Measurements from ENCODE around the gene SF3A1. TPM values are rescaled to one million over a fixed set of nuclear protein-coding genes. Genes with fewer than 3 reads are reported as not detected.

SF3A1 gene
- total and polyA plus RNA-seq, 2 donors (not counting 3 experiments of a cell fraction or from before 2014, with no cell fraction given): 60.2 to 187 TPM

- no peaks in the 10 kb centered on the region for H3K9me3 ChIP-seq (replicated peaks; ENCODE audit: control insufficient read depth, insufficient read depth, low read length)
- no peak for DNase-seq (ENCODE audit: low read depth, low spot score)
- no peak overlapping the region for H3K9ac ChIP-seq (replicated peaks; ENCODE audit: extremely low read depth, insufficient read depth, low read length)
- BruUV-seq (replicated peaks): no TSS peak
- H3K36me3 ChIP-seq (ENCODE audit: control insufficient read depth in 2 of 2, extremely low read depth in 1 of 2, insufficient read depth in 2 of 2, low read length in 2 of 2): peaks cover 0 to 29% of the 10 kb centered on the region in 2 experiments
- intact Hi-C loops (cut with micrococcal nuclease) (no loop called here), dilution Hi-C loops (cut with MboI; ENCODE audit: extremely low pct_ligation_motif_present, low sequenced_read_pairs) (no loop called here)
- no peak overlapping the region for H3K4me3 ChIP-seq (replicated peaks in 1 of 3; ENCODE audit: insufficient read depth in 1 of 3, low read depth in 1 of 3, low read length in 3 of 3)
- H3K27me3 ChIP-seq (ENCODE audit: control insufficient read depth in 2 of 2, insufficient read depth in 2 of 2, low read length in 2 of 2): no peaks in the 10 kb centered on the region
- POLR2A ChIA-PET: no interaction called here
- H3K4me2 ChIP-seq (ENCODE audit: insufficient read depth, low read length): no peak overlapping the region
- H3K4me1 ChIP-seq (ENCODE audit: control insufficient read depth, extremely low read depth, insufficient read depth, low read length): peaks cover 3% of the 10 kb centered on the region
- CTCF ChIA-PET: interaction anchor here (0.6 to 1.4 kb wide), 3 partner anchors 8 to 93 kb away, joined by 3 to 4 read pairs (median 3); no protein-coding TSS in a partner anchor
- no peak overlapping the region for H3K27ac ChIP-seq (ENCODE audit: insufficient read depth, low read depth, low read length)
- no peak overlapping the region for H2AFZ ChIP-seq (ENCODE audit: low read depth, low read length)
- no peaks in the 10 kb centered on the region for H4K20me1 ChIP-seq (replicated peaks; ENCODE audit: control insufficient read depth, extremely low read depth, insufficient read depth, low read length)
- H3K9me1 ChIP-seq (replicated peaks; ENCODE audit: control insufficient read depth, extremely low read depth, insufficient read depth, low read length): no peaks in the 10 kb centered on the region
- FAIRE-seq: no peak
- TF ChIP-seq MAX (IDR thresholded peaks at IDR 0.05; ENCODE audit: insufficient read depth, insufficient read length) (no peak), MYC (IDR thresholded peaks at IDR 0.05; ENCODE audit: low read depth, low read length) (no peak), JUN (IDR thresholded peaks at IDR 0.05; ENCODE audit: borderline replicate concordance, insufficient read depth, insufficient read length, low read depth) (no peak), GATA2 (IDR thresholded peaks at IDR 0.05; ENCODE audit: insufficient read depth, insufficient read length, low read depth, low read length) (no peak), FOS (IDR thresholded peaks at IDR 0.05; ENCODE audit: borderline replicate concordance, insufficient read depth, low read length) (no peak), CTCF (IDR thresholded peaks at IDR 0.05; ENCODE audit: extremely low read depth in 1 of 2, insufficient read depth in 1 of 2, low read depth in 1 of 2, low read length in 2 of 2) (no peak), POLR2A (IDR thresholded peaks at IDR 0.05; ENCODE audit: low read depth, low read length) (no peak), EZH2 (IDR thresholded peaks at IDR 0.05; ENCODE audit: borderline replicate concordance, low read depth, low read length, severe bottlenecking) (no peak), POLR2AphosphoS5 (IDR thresholded peaks at IDR 0.05; ENCODE audit: insufficient read depth, low read depth, low read length) (no peak)
- H3K79me2 ChIP-seq (ENCODE audit: control insufficient read depth, insufficient read depth, low read length): no peaks in the 10 kb centered on the region
Observed at GRCh38 chr22:30381264-30381663, 24.6 kb upstream of the SF3A1 start.
